Measurements from ENCODE around the gene MAML2. TPM values are rescaled to one million over a fixed set of nuclear protein-coding genes. Genes with fewer than 3 reads are reported as not detected.

MAML2 gene
- total and polyA plus RNA-seq, 2 of the 13 experiments (the other 11 are each of a cell fraction or from before 2014, with no cell fraction given), result 2.3 to 25.9 TPM

DNA sequence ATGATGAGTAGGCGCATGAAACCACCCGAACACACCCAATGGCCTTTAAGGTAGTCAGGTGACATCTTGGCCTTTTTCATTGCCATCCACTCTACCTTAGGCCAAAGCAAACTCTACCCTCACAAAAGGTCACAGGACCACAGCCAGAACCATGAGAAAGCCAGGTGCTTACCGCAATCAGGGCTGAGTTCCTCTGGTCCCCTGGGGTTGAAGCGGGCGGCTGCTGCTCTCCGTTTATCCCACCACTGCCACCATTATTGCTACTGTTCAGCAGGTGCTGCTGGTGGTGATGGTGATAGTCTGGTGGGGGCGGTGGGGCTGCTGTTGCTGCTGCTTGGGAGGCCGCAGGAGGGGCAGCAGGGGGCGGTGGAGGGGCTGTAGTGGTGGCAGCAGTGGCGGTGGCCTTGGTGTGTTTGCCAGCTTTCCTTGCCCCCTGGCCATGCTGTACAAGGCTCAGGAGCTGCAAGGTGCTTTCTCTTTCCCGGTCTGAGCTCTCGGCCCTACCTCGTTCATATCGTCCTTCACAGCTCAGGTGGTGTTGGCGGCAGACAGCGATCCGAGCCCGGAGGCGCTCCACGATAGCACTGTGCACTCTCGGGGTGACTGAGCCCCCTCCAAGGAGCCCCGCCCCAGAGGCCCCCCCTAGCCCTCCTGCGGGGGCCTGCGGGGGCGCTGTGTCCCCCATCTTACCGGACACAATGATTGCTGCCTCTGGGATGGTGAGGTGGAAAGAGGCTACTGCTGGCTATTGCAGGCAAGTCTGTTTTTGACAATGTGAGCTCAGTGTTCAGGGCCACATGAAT lies 1.6 kb downstream of the MAML2 start:
- Histone ChIP-seq H3K4me1 (ENCODE audit: insufficient read depth, low read length) (peaks cover 60% of the 10 kb centered on the region), H3K4me2 (ENCODE audit: low read depth, low read length) (peak overlapping the region; percentile 94), H3K79me2 (ENCODE audit: insufficient read depth, low read length) (peaks cover 66% of the 10 kb centered on the region), H4K20me1 (ENCODE audit: insufficient read depth, low read length) (no peaks in the 10 kb centered on the region), H3K4me3 (replicated peaks in 1 of 3; ENCODE audit: insufficient read depth in 1 of 3, low read depth in 2 of 3, low read length in 3 of 3) (peak overlapping the region; percentile 77 to 84 (median 80)), H3K27ac (ENCODE audit: extremely low read length, insufficient read depth, low read length) (peak overlapping the region; percentile 80), H3K27me3 (ENCODE audit: control insufficient read depth in 1 of 2, insufficient read depth in 2 of 2, low read length in 2 of 2) (no peaks in the 10 kb centered on the region; a peak in 1 of 5 replicates), H2AFZ (ENCODE audit: low read length) (no peak overlapping the region), H3K36me3 (replicated peaks in 1 of 2; ENCODE audit: control insufficient read depth in 1 of 2, insufficient read depth in 2 of 2, low read length in 2 of 2) (0 out of 5 replicates have a peak, but pooled peaks cover 0 to 1% of the 10 kb centered on the region in 2 experiments), H3K9me3 (ENCODE audit: low read length) (no peaks in the 10 kb centered on the region), H3K9ac (ENCODE audit: insufficient read depth, low read depth, low read length) (peak overlapping the region; percentile 89)
- POLR2A ChIA-PET, result interaction anchor here (0.7 to 4.6 kb wide), 7 partner anchors 10 to 361 kb away, joined by 3 to 54 read pairs (median 7); partner anchors contain the start of genes CCDC82 and JRKL
- DNase-seq (ENCODE audit: low spot score) (peak; percentile 44), ATAC-seq (peak; percentile 47), FAIRE-seq (no peak)
- CTCF ChIA-PET (ENCODE audit: low intra/inter-chr PET ratio, low total read pairs), result no interaction called here
- intact Hi-C loops (cut with micrococcal nuclease; ENCODE audit: unreplicated experiment) (loop anchor here (2.0 to 5.0 kb wide), 3 partner anchors 99 to 251 kb away; no protein-coding TSS in a partner anchor), in situ Hi-C loops (cut with HindIII; ENCODE audit: extremely low pct_ligation_motif_present, low pct_unique_long_range_greater_than_20kb) (loop anchor here (10.0 kb wide), 1 partner anchor 327 kb away; no protein-coding TSS in a partner anchor)
- 58% methylated on average over 21 of the region's 26 CpGs for WGBS (ENCODE audit: low lambda C conversion rate)
- BruUV-seq (replicated peaks), result no TSS peak
- TF ChIP-seq HBP1 (CRISPR knock-in tag; IDR thresholded peaks at IDR 0.05; ENCODE audit: low read depth) (no peak), ZNF124 (CRISPR knock-in tag; IDR thresholded peaks at IDR 0.05) (no peak), KLF15 (CRISPR knock-in tag; IDR thresholded peaks at IDR 0.05; ENCODE audit: borderline replicate concordance) (no peak), HIC2 (CRISPR knock-in tag; IDR thresholded peaks at IDR 0.05; ENCODE audit: low read depth) (peak; percentile 57; the same call in 1 of the 2 replicates), SOX6 (IDR thresholded peaks at IDR 0.05) (no peak), SOX6 (CRISPR knock-in tag; IDR thresholded peaks at IDR 0.05) (no peak), EP300 (IDR thresholded peaks at IDR 0.05; ENCODE audit: low read depth in 2 of 2, low read length in 2 of 2) (no peak), EP300 (CRISPR knock-in tag; IDR thresholded peaks at IDR 0.05; ENCODE audit: borderline replicate concordance) (no peak), CHCHD3 (CRISPR knock-in tag; IDR thresholded peaks at IDR 0.05) (0 out of 2 replicates have a peak, but pooled peaks have one; percentile 64), JUND (CRISPR knock-in tag; IDR thresholded peaks at IDR 0.05) (no peak), SALL2 (CRISPR knock-in tag; IDR thresholded peaks at IDR 0.05) (no peak), GMEB1 (CRISPR knock-in tag; IDR thresholded peaks at IDR 0.05; ENCODE audit: borderline replicate concordance) (no peak), TBX2 (CRISPR knock-in tag; IDR thresholded peaks at IDR 0.05; ENCODE audit: borderline replicate concordance) (peak; percentile 49; the same call in 1 of the 2 replicates), EHMT2 (IDR thresholded peaks at IDR 0.05; ENCODE audit: borderline replicate concordance, low read depth, low read length) (no peak)
- TF ChIP-seq, protein P1, sequence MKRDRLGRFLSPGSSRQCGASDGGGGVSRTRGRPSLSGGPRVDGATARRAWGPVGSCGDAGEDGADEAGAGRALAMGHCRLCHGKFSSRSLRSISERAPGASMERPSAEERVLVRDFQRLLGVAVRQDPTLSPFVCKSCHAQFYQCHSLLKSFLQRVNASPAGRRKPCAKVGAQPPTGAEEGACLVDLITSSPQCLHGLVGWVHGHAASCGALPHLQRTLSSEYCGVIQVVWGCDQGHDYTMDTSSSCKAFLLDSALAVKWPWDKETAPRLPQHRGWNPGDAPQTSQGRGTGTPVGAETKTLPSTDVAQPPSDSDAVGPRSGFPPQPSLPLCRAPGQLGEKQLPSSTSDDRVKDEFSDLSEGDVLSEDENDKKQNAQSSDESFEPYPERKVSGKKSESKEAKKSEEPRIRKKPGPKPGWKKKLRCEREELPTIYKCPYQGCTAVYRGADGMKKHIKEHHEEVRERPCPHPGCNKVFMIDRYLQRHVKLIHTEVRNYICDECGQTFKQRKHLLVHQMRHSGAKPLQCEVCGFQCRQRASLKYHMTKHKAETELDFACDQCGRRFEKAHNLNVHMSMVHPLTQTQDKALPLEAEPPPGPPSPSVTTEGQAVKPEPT (CRISPR knock-in tag; IDR thresholded peaks at IDR 0.05; ENCODE audit: low read depth), result no peak
